Hepatocyte (in vitro differentiated cells): ENCODE results near the gene VAMP7. TPM values are rescaled to one million over a fixed set of nuclear protein-coding genes. Genes with fewer than 3 reads are reported as not detected.

Experiments used
- DNase-seq: peaks from one replicate; pipeline ENCODE4 v3.0.0-alpha.2; 2016; ENCODE audit warnings: low spot score
- H2AFZ ChIP-seq: fragments of 200-600 bp; sonication (generic); 2 replicates; pipeline ENCODE4 v1.6.0; 2016; ENCODE audit warnings: antibody characterized with exemption, mild to moderate bottlenecking
- H3K27ac ChIP-seq: fragments of 200-600 bp; sonication (generic); 2 replicates; pipeline ENCODE4 v1.5.1; 2016; ENCODE audit warnings: mild to moderate bottlenecking
- H3K27me3 ChIP-seq: fragments of 200-600 bp; sonication (generic); 2 replicates; pipeline ENCODE4 v1.6.1; 2016
- H3K36me3 ChIP-seq: fragments of 200-600 bp; sonication (generic); replicated peaks from 2 replicates; pipeline ENCODE4 v1.5.1; 2016; ENCODE audit warnings: low read depth; ENCODE audit not compliant: insufficient read depth
- H3K4me1 ChIP-seq: fragments of 200-600 bp; sonication (generic); 2 replicates; pipeline ENCODE4 v1.5.1; 2016; ENCODE audit warnings: mild to moderate bottlenecking, moderate library complexity; ENCODE audit not compliant: insufficient read depth
- H3K4me2 ChIP-seq: fragments of 200-600 bp; sonication (generic); 2 replicates; pipeline ENCODE4 v1.6.0; 2016
- H3K4me3 ChIP-seq: fragments of 200-600 bp; sonication (generic); 2 replicates; pipeline ENCODE4 v1.5.1; 2016; ENCODE audit warnings: mild to moderate bottlenecking
- H3K79me2 ChIP-seq: fragments of 200-600 bp; sonication (generic); 2 replicates; pipeline ENCODE4 v1.6.0; 2017; ENCODE audit warnings: mild to moderate bottlenecking
- H3K9me2 ChIP-seq: fragments of 200-600 bp; sonication (generic); replicated peaks from 2 replicates; pipeline ENCODE4 v1.6.0; 2017; ENCODE audit warnings: mild to moderate bottlenecking; ENCODE audit not compliant: insufficient read depth
- H3K9me3 ChIP-seq: fragments of 200-600 bp; sonication (generic); 2 replicates; pipeline ENCODE4 v1.5.1; 2016; ENCODE audit warnings: low read depth, mild to moderate bottlenecking
- H4K20me1 ChIP-seq: fragments of 200-600 bp; sonication (generic); 2 replicates; pipeline ENCODE4 v1.6.0; 2016; ENCODE audit warnings: mild to moderate bottlenecking; ENCODE audit not compliant: insufficient read depth, poor library complexity, severe bottlenecking
- CTCF ChIP-seq: fragments of 200-600 bp; sonication (generic); IDR thresholded peaks from 2 replicates; pipeline ENCODE4 v1.5.1; 2016; ENCODE audit warnings: antibody characterized with exemption, mild to moderate bottlenecking; ENCODE audit not compliant: poor library complexity
- EZH2 ChIP-seq: fragments of 200-600 bp; sonication (generic); IDR thresholded peaks from 2 replicates; pipeline ENCODE4 v1.6.1; 2016; ENCODE audit warnings: antibody characterized with exemption, mild to moderate bottlenecking, borderline replicate concordance
- EZH2phosphoT487 ChIP-seq: fragments of 200-600 bp; sonication (generic); IDR thresholded peaks from one replicate; pipeline ENCODE4 v1.6.1; 2018; ENCODE audit warnings: antibody characterized with exemption, mild to moderate bottlenecking, low read depth, moderate library complexity; ENCODE audit not compliant: unreplicated experiment, severe bottlenecking
- WGBS: methylation state at CpG from one replicate; pipeline ENCODE4 v1.1.6; 2016; ENCODE audit warnings: low lambda C conversion rate; ENCODE audit errors: missing lambda C conversion rate; 5-methylcytosine and 5-hydroxymethylcytosine counted together
- polyA plus RNA-seq: library from polyadenylated mRNA; unstranded; fragments of >200 nt; fragmentation: Nextera tagmentation; extraction: Ambion mirVana; gene quantifications from 2 replicates; pipeline ENCODE4 v1.2.1, GENCODE V29; 2016
- total RNA-seq: library from RNA; depleted of rRNA; stranded (reverse); fragments of >200 nt; gene quantifications from 2 replicates; pipeline ENCODE4 v1.2.3, GENCODE V29; 2014

Gene VAMP7
- total and polyA plus RNA-seq, 2 experiments from 2014 or later = 34.0 to 52.6 TPM

- WGBS = 33% methylated on average over 1 of the region's 1 CpG
- Histone ChIP-seq H3K27ac (no peak overlapping the region), H3K36me3 (no peaks in the 10 kb centered on the region), H3K27me3 (no peaks in the 10 kb centered on the region), H3K4me2 (no peak overlapping the region), H3K4me1 (no peaks in the 10 kb centered on the region), H3K79me2 (no peaks in the 10 kb centered on the region), H3K4me3 (no peak overlapping the region), H2AFZ (no peak overlapping the region), H3K9me2 (no peaks in the 10 kb centered on the region), H3K9me3 (no peaks in the 10 kb centered on the region), H4K20me1 (no peaks in the 10 kb centered on the region)
- TF ChIP-seq CTCF (no peak), EZH2 (no peak), EZH2phosphoT487 (no peak)
- DNase-seq = no peak
These were observed 73.6 kb downstream of the VAMP7 start for GRCh38 chrX:155954793-155955192.

GRCh38 chrX:155956099-155956498 is 75.0 kb downstream of the VAMP7 start:
- no peak for DNase-seq
- Histone ChIP-seq H3K27ac (no peak overlapping the region), H3K27me3 (no peaks in the 10 kb centered on the region), H4K20me1 (no peaks in the 10 kb centered on the region), H3K4me3 (no peak overlapping the region), H3K79me2 (no peaks in the 10 kb centered on the region), H3K9me3 (no peaks in the 10 kb centered on the region), H3K36me3 (no peaks in the 10 kb centered on the region), H3K4me1 (no peaks in the 10 kb centered on the region), H2AFZ (no peak overlapping the region), H3K9me2 (no peaks in the 10 kb centered on the region), H3K4me2 (no peak overlapping the region)
- TF ChIP-seq EZH2phosphoT487 (no peak), EZH2 (no peak), CTCF (no peak)
- 86% methylated on average over 9 of the region's 9 CpGs for WGBS

GRCh38 chrX:155956649-155957048 is 75.5 kb downstream of the VAMP7 start:
- Histone ChIP-seq H3K36me3 (no peaks in the 10 kb centered on the region), H2AFZ (no peak overlapping the region), H3K4me3 (no peak overlapping the region), H4K20me1 (no peaks in the 10 kb centered on the region), H3K79me2 (no peaks in the 10 kb centered on the region), H3K27ac (no peak overlapping the region), H3K9me3 (no peaks in the 10 kb centered on the region), H3K4me2 (no peak overlapping the region), H3K27me3 (no peaks in the 10 kb centered on the region), H3K9me2 (no peaks in the 10 kb centered on the region), H3K4me1 (no peaks in the 10 kb centered on the region)
- DNase-seq = no peak
- 47% methylated on average over 3 of the region's 3 CpGs for WGBS
- TF ChIP-seq EZH2 = no peak
- TF ChIP-seq CTCF = no peak
- TF ChIP-seq EZH2phosphoT487 = no peak

- Histone ChIP-seq H3K4me3 (no peak overlapping the region), H2AFZ (no peak overlapping the region), H3K4me1 (no peaks in the 10 kb centered on the region), H3K9me3 (no peaks in the 10 kb centered on the region), H3K4me2 (no peak overlapping the region), H3K9me2 (no peaks in the 10 kb centered on the region), H3K27ac (no peak overlapping the region), H4K20me1 (no peaks in the 10 kb centered on the region), H3K27me3 (no peaks in the 10 kb centered on the region), H3K79me2 (no peaks in the 10 kb centered on the region), H3K36me3 (no peaks in the 10 kb centered on the region)
- WGBS = 48% methylated on average over 7 of the region's 7 CpGs
- no peak for TF ChIP-seq CTCF
- TF ChIP-seq EZH2phosphoT487 = no peak
- no peak for TF ChIP-seq EZH2
- DNase-seq = no peak
These were observed 76.7 kb downstream of the VAMP7 start for GRCh38 chrX:155957843-155958242.
